Spleen (tissue), 7 donors: Measurements from ENCODE around the gene NDC80.
A peak's percentile ranks its signal among the peaks of the same experiment; 100 is the strongest.

Source experiments
- CTCF ChIP-seq, 11 experiments: fragments of 200-600 bp in 7 of 11; fragments of 450-650 bp in 4 of 11; sonication (generic) in 4 of 11; IDR thresholded peaks in 8 of 11; conservative IDR thresholded peaks in 3 of 11; 1 replicate in 7 of 11; 2 replicates in 4 of 11; pipeline versions ENCODE4 v1.4.0 to v1.8.0; 2016 to 2021; ENCODE audit warnings: antibody characterized with exemption in 11 of 11, inconsistent platforms in 4 of 11, mild to moderate bottlenecking in 1 of 11
- POLR2A ChIP-seq, 3 donors: fragments of 450-650 bp; IDR thresholded peaks; one replicate each; pipeline ENCODE4 v1.5.1; 2017; ENCODE audit warnings: antibody characterized with exemption in 3 of 3, mild to moderate bottlenecking in 1 of 3
- POLR2AphosphoS5 ChIP-seq, 3 donors: sonication (generic); formaldehyde crosslinking; IDR thresholded peaks; one replicate each; pipeline ENCODE4 v1.5.1; 2017; ENCODE audit warnings: antibody characterized with exemption in 3 of 3
- donor health status: DM: no; HTN: no; CAD: no; lungs with moderate emphysema.
- donor health status: DM: no; HTN: no; CAD: no.
- donor health status: DM: no; HTN: no; CAD: no.

- TF ChIP-seq POLR2A (IDR thresholded peaks at IDR 0.05) (no peak), POLR2AphosphoS5 (IDR thresholded peaks at IDR 0.05) (peak in 1 of 3 donors; percentile 13), CTCF (IDR thresholded peaks at IDR 0.05 in 8 of 11, conservative IDR thresholded peaks at IDR 0.05 in 3 of 11) (no peak)
These were observed 82.1 kb downstream of the NDC80 start for GRCh38 chr18:2653467-2653866.
